ENCODE measurements around the gene IL1RL1.

Gene IL1RL1

DNA sequence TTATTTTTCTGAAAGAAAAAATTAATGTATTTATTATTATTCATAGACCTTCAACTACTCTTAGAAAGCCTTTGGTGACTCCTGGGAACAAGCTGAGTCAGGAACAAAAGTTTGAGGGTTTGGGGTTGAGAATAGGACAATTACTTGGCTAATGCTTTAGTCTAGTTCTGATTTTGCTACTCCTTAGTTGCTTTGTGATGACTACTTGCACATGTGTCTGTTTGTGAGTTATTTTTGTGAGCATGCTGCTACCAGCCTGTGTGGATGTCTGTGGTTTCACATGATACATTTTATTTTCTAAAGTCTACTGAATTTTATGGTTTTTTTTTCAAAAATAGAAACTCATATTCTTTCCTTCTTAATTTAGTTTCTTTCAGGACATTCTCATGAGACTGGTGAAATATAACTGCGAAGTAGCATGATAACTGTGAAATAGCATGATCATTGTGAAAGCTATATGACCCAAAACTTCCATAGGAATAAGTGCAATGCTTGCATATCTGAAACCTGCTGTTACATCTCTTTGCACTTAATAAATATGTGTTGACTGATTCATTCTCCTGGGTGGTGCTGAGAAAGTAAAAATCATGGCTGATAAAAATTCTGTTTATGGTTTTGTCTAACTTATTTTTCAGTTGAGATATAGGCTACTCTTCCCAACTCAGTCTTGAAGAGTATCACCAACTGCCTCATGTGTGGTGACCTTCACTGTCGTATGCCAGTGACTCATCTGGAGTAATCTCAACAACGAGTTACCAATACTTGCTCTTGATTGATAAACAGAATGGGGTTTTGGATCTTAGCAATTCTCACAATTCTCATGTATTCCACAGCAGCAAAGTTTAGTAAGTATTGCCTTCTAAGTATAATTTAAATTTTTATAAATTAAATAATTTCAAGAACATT is 26.4 kb downstream of the IL1RL1 start:
- DNase-seq, result no peak

GRCh38 chr2:102340778-102341177 is 29.4 kb downstream of the IL1RL1 start:
- no peak for DNase-seq

GRCh38 chr2:102342888-102343287 is 31.5 kb downstream of the IL1RL1 start:
- DNase-seq, result no peak

DNA sequence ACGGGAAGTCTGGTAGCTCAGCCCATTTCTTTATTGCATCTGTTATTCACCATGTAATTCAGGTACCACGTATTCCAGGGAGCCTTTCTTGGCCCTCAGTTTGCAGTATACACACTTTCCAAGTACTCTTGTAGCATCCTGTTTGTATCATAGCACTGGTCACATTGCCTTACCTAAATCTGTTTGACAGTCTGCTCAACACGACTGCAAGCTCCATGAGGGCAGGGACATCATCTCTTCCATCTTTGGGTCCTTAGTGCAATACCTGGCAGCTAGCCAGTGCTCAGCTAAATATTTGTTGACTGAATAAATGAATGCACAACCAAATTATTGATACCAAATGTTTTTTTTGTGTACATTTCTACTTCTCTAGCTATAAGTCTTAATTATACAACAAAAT is 33.0 kb downstream of the IL1RL1 start:
- no peak for DNase-seq

DNA sequence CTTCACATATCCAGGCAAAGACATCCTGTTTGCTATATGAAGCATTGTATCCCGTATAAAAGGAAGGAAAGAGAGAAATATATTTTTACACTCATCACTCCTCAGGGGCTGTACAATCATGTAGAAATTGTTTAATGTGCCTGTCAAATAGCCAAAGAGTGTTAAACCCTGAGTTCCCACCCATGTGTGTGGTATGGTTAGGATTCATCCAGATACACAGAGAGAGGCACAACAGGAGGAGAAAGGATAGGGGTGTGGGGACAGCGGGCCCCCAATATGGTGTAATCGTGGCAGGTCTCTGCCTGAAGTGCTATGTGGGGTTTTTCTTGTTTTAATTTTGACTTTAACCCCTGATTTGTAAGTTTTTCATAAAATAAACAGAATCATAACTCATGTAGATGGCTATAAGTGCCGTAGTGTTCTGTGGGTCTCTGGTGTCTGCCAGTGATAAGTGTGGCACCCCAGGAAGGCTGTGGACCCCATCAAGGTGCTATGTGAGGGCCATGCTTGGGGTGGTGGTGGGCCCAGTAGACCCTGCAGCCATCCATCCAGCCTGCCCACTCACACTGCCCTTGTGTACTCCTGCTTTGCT is 34.1 kb downstream of the IL1RL1 start:
- DNase-seq, result no peak

- no peak for DNase-seq
Measured at GRCh38 chr2:102346381-102347130, 35.2 kb downstream of the IL1RL1 start.

DNA sequence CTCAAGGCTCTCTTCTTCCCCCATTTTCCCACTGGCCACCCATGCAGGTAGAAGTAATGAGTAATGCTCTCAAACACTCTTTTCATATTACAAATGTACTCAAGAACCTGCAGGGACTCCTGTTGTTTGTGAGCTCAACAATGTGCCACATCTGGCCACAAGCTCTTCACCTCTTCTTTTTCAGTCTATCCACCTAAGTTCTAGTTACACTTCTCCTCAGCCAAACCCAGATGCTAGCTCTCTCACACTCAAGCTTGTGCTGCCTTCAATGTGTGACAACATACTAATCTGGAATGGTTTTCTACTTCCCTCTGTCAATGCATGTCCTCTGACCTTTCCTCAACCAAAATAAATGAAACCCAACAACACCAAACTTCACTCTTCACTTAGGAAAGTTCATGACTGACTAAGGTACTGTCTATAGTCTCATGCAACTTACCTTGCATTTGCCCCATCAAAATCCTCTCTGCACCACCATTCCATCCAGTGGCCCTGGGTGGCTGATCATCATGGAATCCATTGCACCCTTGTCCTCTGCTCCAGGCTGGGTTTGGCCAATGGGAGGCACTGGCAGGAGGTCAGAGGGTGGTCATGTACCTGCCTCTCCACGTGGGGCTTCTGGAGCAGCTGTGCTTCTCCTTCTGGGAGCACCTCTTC is 38.9 kb downstream of the IL1RL1 start:
- DNase-seq, result no peak

GRCh38 chr2:102355526-102356380 is 44.4 kb downstream of the IL1RL1 start, which contains the start of gene IL18R1:
Gene IL18R1 (plus strand): TSS chr2:102355796. CDS start chr2:102362661, 6,865 bp downstream.
- DNase-seq, result peak; percentile 34

DNA sequence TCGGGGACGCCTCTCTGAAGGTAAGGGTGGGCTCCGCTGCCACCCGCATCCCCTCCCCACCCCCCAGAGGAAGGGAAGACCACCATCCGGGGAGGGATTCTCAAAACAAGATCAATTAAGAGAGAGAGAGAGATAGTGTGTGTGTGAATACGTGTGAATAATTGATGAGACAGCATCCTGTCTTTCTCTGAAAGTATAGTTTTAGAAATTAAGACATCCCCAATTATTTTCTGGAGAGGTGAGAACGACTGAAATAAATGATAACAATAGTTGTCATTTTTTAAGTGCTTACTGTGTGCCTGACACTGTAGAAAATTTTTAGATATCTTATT is 45.0 kb downstream of the IL1RL1 start:
- no peak for DNase-seq

DNA sequence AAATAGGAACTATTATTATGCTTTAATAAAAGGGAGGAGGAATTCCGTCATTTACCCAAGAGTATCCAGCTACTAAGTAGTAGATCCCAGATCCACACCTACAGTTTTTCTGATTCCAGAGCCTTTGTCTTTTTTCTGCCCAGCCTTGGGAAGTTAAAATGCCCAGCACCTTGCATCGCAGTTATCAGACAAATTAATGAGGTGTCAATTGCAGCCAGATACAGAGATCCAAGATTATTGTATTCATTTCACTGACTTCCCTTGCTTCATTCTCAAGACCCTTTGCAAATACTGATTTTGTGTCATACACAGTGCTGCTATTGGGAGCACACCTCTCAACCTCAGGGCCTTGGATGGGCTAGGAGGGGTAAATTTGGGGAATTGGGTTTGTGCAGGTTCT is 45.4 kb downstream of the IL1RL1 start:
- DNase-seq, result no peak

DNA sequence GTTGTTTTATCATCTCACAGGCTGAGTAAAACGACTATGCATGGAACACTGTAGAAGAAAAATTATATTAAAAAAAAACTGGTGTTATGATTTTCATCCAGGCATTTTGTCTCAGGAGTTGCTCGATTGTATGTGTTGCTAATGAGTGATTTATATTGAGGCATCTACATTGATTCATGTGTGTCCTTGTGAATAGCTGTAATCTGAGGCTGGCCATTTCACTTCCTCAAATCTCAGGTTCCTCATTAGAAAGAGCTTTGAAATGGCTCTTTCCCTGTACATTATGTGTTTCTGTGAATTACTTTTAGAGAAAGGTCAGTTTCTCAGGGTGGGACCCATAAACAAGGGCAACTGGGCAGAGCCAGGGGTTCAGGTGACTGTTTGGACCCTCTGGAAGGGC is 46.6 kb downstream of the IL1RL1 start:
- DNase-seq, result no peak

- DNase-seq, result no peak
Measured at GRCh38 chr2:102358496-102358895, 47.1 kb downstream of the IL1RL1 start.

DNA sequence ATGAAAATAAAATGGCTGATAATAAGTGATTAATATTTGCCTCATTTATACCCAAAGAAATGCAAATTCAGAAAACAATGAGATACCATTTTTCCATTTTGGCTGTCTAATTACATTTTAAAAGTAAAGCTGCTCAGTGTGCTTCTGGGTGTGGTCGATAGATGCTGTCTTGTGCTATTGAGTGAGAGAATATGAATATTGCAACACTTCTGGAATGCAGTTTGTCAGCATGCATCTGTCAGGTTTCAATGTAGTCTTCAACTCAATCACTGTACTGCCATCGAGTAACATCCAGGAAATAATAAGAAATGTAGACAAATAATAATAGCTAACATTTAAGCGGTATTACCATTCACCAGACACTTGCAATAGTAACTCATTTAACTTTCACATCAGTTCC is 48.2 kb downstream of the IL1RL1 start:
- no peak for DNase-seq

- no peak for DNase-seq
Measured at GRCh38 chr2:102361632-102362241, 50.4 kb downstream of the IL1RL1 start.

DNA sequence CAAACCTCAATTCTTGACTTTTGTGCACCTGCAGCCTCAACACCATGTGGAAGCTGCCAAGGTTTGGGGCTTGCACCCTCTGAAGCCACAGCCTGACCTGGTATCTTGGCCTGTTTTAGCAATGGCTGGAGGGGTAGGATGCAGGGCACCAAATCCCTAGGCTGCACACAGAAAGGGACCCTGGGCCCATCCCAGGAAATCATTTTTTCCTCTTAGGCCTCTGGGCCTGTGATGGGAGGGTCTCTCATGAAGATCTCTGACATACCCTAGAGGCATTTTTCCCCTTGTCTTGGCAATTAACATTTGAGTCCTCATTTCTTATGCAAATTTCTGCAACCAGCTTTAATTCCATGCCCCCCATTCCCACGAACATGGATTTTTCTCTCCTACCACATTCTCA is 54.4 kb downstream of the IL1RL1 start:
- no peak for DNase-seq

- no peak for DNase-seq
Measured at GRCh38 chr2:102366406-102367112, 55.2 kb downstream of the IL1RL1 start.

DNA sequence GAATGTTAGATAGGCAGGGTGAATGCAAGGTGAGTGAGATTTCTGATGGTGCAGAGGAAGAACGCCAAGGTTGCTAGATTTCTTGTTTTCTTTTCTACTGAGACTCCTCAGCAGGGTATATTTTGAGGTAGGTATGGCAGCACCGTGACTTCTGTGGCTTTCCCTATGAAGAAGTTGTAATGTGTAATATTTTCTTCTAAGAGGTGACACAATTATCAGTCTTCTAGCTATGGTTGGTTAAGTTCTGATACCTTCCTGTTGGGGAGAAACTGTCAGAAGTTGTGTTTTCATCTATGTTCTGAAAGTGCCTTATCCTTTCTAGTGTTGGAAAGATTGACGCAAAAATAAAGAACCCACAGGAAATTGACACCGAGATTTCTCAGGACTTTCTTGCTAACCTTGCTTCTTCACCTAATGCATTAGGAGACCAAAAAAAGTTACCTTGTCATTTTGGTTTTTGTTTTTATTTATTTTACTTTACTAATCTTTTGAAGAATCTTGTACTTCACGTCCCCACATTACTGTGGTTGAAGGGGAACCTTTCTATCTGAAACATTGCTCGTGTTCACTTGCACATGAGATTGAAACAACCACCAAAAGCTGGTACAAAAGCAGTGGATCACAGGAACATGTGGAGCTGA is 56.1 kb downstream of the IL1RL1 start:
- DNase-seq, result no peak

DNA sequence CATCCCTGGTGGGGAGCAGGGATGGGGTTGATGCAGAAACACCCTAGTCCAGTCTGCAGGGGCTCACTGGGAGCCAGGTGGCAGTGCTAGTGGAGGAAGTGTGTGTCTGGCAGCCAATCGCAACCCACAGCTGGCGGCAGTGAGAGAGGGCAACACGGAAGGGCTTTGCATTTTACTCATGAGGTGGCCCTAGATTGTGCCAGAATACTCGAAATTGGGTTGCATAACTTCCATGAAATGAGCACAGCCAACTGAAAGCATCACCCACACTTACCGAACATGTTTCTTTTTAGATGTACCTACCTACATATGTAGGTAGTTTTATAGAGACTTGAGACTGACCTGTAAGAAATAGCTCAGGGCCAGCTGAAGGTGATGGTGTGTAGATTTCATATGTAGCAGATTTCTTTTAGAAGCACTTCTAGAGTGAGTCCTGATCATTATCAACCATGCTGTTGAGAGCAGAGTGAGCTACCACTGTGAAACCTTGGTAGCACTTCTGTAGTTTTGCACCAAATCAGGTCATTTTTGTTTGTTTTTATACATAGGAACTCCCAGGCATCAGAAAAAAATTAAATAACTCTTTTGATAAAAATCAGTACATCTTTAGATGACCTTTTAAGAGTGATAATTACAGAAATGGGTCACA is 57.2 kb downstream of the IL1RL1 start:
- no peak for DNase-seq

DNA sequence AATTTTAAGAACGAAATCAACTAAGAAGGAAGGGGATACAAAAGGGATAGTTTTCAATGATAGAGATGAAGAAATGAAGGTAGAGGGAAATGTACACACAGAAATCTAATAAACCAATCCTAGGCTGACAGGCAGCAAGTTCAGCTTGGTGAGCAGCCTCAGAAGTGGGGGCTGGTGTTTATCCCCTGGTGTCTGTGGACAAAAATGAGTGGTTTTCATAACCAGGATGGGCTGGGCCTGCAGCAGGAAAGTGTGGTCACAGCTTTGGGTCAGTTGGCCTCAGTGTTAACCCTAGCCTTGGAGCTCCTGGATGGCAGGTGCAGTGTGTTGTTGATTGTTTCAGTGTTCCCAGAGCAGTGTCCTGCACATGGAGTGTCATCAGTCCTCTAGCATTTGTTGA is 58.5 kb downstream of the IL1RL1 start:
- DNase-seq, result no peak

GRCh38 chr2:102376052-102376591 is 64.8 kb downstream of the IL1RL1 start:
- DNase-seq, result no peak
